ENCODE measurements around the gene KHDC1L. TPM values are rescaled to one million over a fixed set of nuclear protein-coding genes. Genes with fewer than 3 reads are reported as not detected.
A peak's percentile ranks its signal among the peaks of the same experiment; 100 is the strongest.
"Not testable (repeated sequence)": the region's sequence is repeated elsewhere in the genome, so short reads cannot be mapped to it uniquely, and the experiment has no call there.

The KHDC1L gene
- total RNA-seq, 2 donors from 2014 or later = not detected

DNA sequence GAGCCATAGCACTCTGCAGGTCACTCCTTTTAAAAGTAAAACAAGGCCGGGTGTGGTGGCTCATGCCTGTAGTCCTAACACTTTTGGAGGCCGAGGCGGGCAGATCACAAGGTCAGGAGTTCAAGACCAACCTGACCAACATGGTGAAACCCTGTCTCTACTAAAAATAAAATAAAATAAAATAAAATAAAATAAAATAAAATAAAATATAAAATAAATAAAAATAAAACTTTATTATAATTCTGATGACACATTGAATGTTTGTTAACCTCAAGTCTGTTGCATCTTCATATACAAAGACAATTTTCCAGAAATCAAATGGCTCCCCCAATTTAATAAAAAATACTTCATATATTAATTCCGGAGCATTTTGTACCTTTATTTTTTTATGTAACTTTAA, 32.0 kb downstream of the KHDC1L start:
- not testable (repeated sequence) for DNase-seq; H3K27me3 Mint-ChIP-seq; H3K4me3 Mint-ChIP-seq; H3K27ac Mint-ChIP-seq; H3K4me1 Mint-ChIP-seq; H3K36me3 Mint-ChIP-seq (ENCODE audit: low read depth); H3K9me3 ChIP-seq (ENCODE audit: control insufficient read depth, low read length, poor library complexity, severe bottlenecking); ATAC-seq

DNA sequence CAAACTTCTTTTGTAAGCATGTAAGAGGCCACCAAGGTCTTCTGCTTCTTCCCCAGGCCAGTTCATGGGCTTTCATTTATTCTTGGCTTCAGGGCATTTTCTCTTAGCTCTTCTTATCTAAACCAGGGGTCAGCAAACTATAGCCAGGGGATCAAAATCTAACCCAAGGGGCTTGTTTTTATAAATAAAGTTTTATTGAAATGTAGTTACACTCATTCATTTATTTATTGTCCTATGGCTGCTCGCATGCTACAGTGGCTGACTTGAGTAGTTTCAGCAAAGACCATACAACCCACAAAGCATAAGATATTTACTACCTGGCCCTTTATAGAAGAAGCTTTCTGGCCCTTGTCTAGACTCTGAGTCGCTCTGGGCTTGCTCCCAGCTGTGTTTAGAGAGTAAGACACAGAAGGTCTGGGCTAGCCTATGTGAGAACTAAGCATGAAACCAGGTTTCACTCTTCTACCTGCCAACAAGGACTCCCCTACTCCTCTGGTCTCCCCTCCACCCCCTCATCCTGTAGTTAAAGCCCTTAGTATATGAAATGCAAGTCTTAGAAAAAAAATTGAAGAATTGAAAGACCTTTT, 43.2 kb downstream of the KHDC1L start:
- H3K36me3 Mint-ChIP-seq (ENCODE audit: low read depth) = no peaks in the 10 kb centered on the region

DNA sequence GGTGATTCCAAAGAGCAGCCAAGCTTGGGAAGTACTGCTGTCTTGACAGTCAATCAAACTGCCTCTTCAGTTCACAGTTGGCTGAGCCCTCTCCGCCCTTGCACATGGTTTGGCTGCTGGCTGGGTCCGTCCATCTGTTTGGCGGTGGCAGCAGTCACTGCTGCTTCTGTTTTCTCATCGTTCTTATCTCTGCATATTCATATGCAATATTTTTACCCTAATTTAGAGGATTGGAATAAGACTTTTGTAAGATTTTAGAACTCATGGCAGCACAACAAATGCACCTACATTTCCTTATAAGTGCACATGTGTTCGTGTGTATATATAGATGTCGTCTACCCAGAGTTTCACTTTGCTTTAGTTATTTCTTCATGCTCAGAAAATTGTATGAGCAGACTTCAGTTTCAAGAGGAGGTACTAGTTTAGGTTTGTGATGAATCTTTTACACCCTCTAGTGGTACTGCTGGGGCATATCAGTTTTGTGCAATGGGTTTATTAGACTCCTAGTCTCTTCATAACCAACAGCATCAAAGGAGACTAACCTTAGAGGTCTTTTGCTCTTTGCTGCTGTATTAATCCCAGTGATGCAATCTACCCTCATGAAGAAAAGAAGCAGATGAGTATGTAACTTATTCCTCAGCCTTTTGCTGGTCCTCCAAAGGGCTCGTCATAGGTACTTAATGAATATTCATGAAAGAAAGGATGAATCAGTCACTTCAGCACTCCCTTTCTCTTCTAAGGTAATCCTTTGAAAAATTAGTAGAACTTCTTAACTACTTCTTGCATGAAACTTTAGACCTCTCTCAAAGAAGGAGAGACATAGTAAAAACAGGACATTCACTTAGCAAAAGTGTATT, 44.3 kb downstream of the KHDC1L start:
- Mint-ChIP-seq H3K36me3 (ENCODE audit: low read depth) (no peaks in the 10 kb centered on the region), H3K27me3 (peaks cover 28% of the 10 kb centered on the region), H3K27ac (no peak overlapping the region), H3K4me1 (peaks cover 8% of the 10 kb centered on the region), H3K4me3 (peak overlapping the region; percentile 53)
- DNase-seq (no peak), ATAC-seq (peak; percentile 92)
- H3K9me3 ChIP-seq (ENCODE audit: control insufficient read depth, low read length, poor library complexity, severe bottlenecking) = no peaks in the 10 kb centered on the region

More for the DNA sequence above, 43.2 kb downstream of the KHDC1L start:
- H3K9me3 ChIP-seq (ENCODE audit: control insufficient read depth, low read length, poor library complexity, severe bottlenecking) = no peaks in the 10 kb centered on the region
- Mint-ChIP-seq H3K4me1 (peaks cover 8% of the 10 kb centered on the region), H3K27ac (no peak overlapping the region), H3K4me3 (no peak overlapping the region), H3K27me3 (peaks cover 28% of the 10 kb centered on the region)
- no peak for DNase-seq
- no peak for ATAC-seq

DNA sequence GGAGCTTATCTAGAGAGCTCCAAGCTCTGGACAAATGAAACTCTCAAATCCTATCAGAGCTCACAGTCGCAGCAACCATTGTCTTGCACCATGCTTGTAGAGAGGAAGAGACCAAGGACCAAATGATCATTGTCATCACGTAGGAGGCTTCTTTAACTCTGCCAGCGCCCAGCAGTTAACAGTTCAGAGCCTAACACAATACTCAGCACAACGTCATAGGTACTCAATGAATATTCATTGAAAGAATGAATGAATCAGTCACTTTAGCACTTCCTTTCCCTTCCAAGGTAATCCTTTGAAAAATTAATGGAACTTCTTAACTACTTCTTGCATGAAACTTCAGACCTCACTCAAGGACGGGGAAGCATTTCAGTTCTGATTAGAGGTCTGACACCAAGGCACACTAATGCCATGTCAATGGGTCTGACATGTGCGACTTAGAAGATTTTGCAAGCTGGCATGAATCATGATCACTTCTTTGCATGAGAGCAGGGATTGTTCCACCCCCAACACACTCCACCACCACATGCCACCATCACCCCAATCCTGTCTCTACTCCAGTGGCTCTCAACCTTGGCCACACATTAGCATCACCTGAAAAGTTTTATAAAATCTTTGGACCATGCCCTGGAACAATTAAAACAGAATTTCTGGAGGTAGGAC, 45.1 kb downstream of the KHDC1L start:
- H3K9me3 ChIP-seq (ENCODE audit: control insufficient read depth, low read length, poor library complexity, severe bottlenecking) = no peaks in the 10 kb centered on the region
- no peak overlapping the region for H3K27ac Mint-ChIP-seq
- no peak overlapping the region for H3K4me3 Mint-ChIP-seq
- no peaks in the 10 kb centered on the region for H3K36me3 Mint-ChIP-seq (ENCODE audit: low read depth)
- DNase-seq = no peak
- no peak for ATAC-seq
- peaks cover 8% of the 10 kb centered on the region for H3K4me1 Mint-ChIP-seq
- H3K27me3 Mint-ChIP-seq = peaks cover 27% of the 10 kb centered on the region

- H3K4me1 Mint-ChIP-seq = peaks cover 8% of the 10 kb centered on the region
- H3K36me3 Mint-ChIP-seq (ENCODE audit: low read depth) = no peaks in the 10 kb centered on the region
- H3K27me3 Mint-ChIP-seq = peaks cover 5% of the 10 kb centered on the region
- H3K9me3 ChIP-seq (ENCODE audit: control insufficient read depth, low read length, poor library complexity, severe bottlenecking) = no peaks in the 10 kb centered on the region
- no peak overlapping the region for H3K27ac Mint-ChIP-seq
- ATAC-seq (no peak), DNase-seq (no peak)
- no peak overlapping the region for H3K4me3 Mint-ChIP-seq
These were observed 47.9 kb downstream of the KHDC1L start for GRCh38 chr6:73177221-73177944.

- peaks cover 5% of the 10 kb centered on the region for H3K27me3 Mint-ChIP-seq
- no peak for DNase-seq
- no peak overlapping the region for H3K4me3 Mint-ChIP-seq
- H3K4me1 Mint-ChIP-seq = peaks cover 7% of the 10 kb centered on the region
- no peak overlapping the region for H3K27ac Mint-ChIP-seq
- H3K9me3 ChIP-seq (ENCODE audit: control insufficient read depth, low read length, poor library complexity, severe bottlenecking) = no peaks in the 10 kb centered on the region
- no peaks in the 10 kb centered on the region for H3K36me3 Mint-ChIP-seq (ENCODE audit: low read depth)
- no peak for ATAC-seq
These were observed 49.2 kb downstream of the KHDC1L start for GRCh38 chr6:73176057-73176456.

DNA sequence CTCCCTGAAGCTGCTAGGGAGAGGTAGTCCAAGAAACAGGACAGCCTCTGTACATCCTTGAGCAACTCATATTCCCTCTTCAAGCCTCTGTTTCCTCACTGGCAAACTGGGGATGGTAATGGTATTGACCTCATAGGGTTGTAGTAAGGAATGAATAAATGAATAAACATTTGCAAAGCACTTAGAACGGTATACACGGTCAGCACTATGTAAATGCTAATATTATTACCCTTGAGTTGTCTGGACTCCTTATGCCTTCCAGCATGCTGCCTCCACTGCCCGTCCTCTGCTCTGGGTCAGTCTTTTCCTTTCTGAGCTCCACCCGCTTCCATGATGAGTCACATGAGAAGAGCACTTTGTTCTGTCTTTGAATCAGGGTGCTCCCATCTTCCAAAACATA, 50.6 kb downstream of the KHDC1L start:
- no peaks in the 10 kb centered on the region for H3K4me1 Mint-ChIP-seq
- H3K36me3 Mint-ChIP-seq (ENCODE audit: low read depth) = no peaks in the 10 kb centered on the region

More for the DNA sequence above, 50.6 kb downstream of the KHDC1L start:
- Mint-ChIP-seq H3K27ac (no peak overlapping the region), H3K27me3 (peaks cover under 1% of the 10 kb centered on the region), H3K4me3 (no peak overlapping the region)
- no peak for ATAC-seq
- no peak for DNase-seq
- H3K9me3 ChIP-seq (ENCODE audit: control insufficient read depth, low read length, poor library complexity, severe bottlenecking) = no peaks in the 10 kb centered on the region

Other genes starting within 250 kb of the KHDC1L start
- 1 to 10 TPM in 1 of 2 donors, under 1 TPM in 1; 0.52 to 3.1 TPM for gene KHDC1, start 37.7 kb upstream of the KHDC1L start, total RNA-seq
- not detected for gene DPPA5, start 128.8 kb upstream of the KHDC1L start, total RNA-seq
- gene KHDC3L, start 137.2 kb upstream of the KHDC1L start, total RNA-seq = not detected
- under 1 TPM in 1 of 2 donors, not detected in 1; 0.40 TPM for gene OOEP, start 144.4 kb upstream of the KHDC1L start, total RNA-seq
- 1 to 10 TPM; 1.2 to 2.0 TPM for gene DDX43, start 169.3 kb upstream of the KHDC1L start, total RNA-seq
- gene CGAS, start 226.8 kb upstream of the KHDC1L start, total RNA-seq = 10 to 100 TPM; 18.9 to 21.4 TPM
- gene MTO1, start 236.2 kb upstream of the KHDC1L start, total RNA-seq = 10 to 100 TPM; 37.1 to 47.4 TPM

Measured in T-helper 17 cell (primary cell).